Measurements from ENCODE around the gene HPGDS. TPM values are rescaled to one million over a fixed set of nuclear protein-coding genes. Genes with fewer than 3 reads are reported as not detected.

HPGDS gene
- total RNA-seq, 4 donors from 2014 or later: 0.47 to 2.0 (median 1.8) TPM

DNA sequence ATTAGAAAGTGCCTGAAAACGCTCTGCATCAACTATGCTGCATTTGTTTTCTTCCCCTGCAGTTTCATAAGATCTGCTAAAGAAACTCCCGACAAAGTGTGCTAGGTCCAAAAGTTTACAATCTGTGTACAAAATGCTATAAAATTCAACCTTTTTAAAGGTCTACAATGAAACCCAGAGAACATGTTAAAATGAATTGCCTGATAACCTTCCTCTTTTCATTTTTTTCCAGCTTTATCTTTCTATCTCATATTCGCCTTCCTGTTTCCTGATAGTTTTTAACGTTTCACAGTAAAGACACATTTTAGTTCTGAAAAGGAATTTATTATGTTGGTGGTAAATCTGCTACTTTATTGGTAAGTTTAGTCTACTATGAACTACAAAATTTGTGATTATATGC lies 9.5 kb upstream of the HPGDS start:
- no peak overlapping the region for H3K27ac ChIP-seq
- no peak overlapping the region for H3K4me3 ChIP-seq
- H3K9me3 ChIP-seq: no peaks in the 10 kb centered on the region
- ATAC-seq: no peak
- H3K36me3 ChIP-seq: no peaks in the 10 kb centered on the region
- no peaks in the 10 kb centered on the region for H3K4me1 ChIP-seq
- H3K27me3 ChIP-seq: no peaks in the 10 kb centered on the region
- no peak for TF ChIP-seq EP300 (IDR thresholded peaks at IDR 0.05)
- TF ChIP-seq POLR2A (IDR thresholded peaks at IDR 0.05): no peak
- 60 to 74% methylated on average over 4 of the region's 4 CpGs for WGBS, 2 donors (ENCODE audit: low coverage in 1 of 2)

DNA sequence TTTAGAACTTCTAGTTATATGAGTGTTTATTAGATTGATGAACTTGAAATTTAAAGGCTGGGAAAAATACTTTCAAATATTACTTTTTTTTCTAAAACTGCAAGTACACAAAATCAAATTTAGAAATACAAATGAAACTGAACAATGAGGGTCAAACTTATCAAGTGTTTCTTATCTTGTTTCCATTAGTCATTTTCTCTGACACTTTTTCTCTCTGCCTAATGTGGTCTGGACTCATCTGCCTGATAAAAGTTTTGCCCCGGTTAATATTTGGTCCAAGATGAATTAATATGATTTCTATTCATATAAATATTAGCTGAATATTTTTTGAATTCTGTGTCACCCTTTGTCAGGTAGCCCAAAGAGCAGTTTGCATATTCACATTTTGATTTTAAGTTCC lies 8.7 kb upstream of the HPGDS start:
- ATAC-seq: no peak
- Histone ChIP-seq H3K36me3 (no peaks in the 10 kb centered on the region), H3K27ac (no peak overlapping the region), H3K4me1 (no peaks in the 10 kb centered on the region), H3K9me3 (no peaks in the 10 kb centered on the region), H3K4me3 (no peak overlapping the region), H3K27me3 (no peaks in the 10 kb centered on the region)
- no peak for TF ChIP-seq EP300 (IDR thresholded peaks at IDR 0.05)
- TF ChIP-seq, protein P1, sequence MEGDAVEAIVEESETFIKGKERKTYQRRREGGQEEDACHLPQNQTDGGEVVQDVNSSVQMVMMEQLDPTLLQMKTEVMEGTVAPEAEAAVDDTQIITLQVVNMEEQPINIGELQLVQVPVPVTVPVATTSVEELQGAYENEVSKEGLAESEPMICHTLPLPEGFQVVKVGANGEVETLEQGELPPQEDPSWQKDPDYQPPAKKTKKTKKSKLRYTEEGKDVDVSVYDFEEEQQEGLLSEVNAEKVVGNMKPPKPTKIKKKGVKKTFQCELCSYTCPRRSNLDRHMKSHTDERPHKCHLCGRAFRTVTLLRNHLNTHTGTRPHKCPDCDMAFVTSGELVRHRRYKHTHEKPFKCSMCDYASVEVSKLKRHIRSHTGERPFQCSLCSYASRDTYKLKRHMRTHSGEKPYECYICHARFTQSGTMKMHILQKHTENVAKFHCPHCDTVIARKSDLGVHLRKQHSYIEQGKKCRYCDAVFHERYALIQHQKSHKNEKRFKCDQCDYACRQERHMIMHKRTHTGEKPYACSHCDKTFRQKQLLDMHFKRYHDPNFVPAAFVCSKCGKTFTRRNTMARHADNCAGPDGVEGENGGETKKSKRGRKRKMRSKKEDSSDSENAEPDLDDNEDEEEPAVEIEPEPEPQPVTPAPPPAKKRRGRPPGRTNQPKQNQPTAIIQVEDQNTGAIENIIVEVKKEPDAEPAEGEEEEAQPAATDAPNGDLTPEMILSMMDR (IDR thresholded peaks at IDR 0.05): no peak
- no peak for TF ChIP-seq POLR2AphosphoS5 (IDR thresholded peaks at IDR 0.05)
- no peak for TF ChIP-seq POLR2A (IDR thresholded peaks at IDR 0.05)
- WGBS, 2 donors (ENCODE audit: low coverage in 1 of 2): 63% methylated on average over 1 of the region's 1 CpG; no CpG with 5 or more reads in 1 of the 2 donors

DNA sequence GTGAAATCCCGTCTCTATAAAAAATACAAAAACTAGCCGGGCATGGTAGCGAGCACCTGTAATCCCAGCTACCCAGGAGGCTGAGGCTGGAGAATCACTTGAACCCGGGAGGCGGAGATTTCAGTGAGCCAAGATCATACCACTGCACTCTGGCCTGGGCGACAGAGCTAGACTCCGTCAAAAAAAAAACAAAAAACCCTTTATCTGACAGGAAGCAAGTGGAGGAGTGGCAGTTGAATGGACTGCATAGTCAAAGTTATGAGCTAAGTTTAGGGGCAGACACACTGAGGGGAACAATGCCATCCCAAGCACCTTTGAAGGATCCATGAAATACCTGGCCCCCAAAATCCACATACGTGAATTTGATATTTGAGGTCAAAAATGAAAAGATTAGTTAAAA lies 7.5 kb upstream of the HPGDS start:
- TF ChIP-seq, protein P1 (IDR thresholded peaks at IDR 0.05): no peak
- TF ChIP-seq EP300 (IDR thresholded peaks at IDR 0.05) (no peak), POLR2AphosphoS5 (IDR thresholded peaks at IDR 0.05) (no peak), POLR2A (IDR thresholded peaks at IDR 0.05) (no peak)
- H3K4me1 ChIP-seq: no peaks in the 10 kb centered on the region
- H3K9me3 ChIP-seq: no peaks in the 10 kb centered on the region
- H3K36me3 ChIP-seq: no peaks in the 10 kb centered on the region
- no peak overlapping the region for H3K4me3 ChIP-seq
- H3K27me3 ChIP-seq: no peaks in the 10 kb centered on the region
- ATAC-seq: no peak
- H3K27ac ChIP-seq: no peak overlapping the region
- WGBS, 2 donors (ENCODE audit: low coverage in 1 of 2): 74 to 92% methylated on average over 6 of the region's 8 CpGs

DNA sequence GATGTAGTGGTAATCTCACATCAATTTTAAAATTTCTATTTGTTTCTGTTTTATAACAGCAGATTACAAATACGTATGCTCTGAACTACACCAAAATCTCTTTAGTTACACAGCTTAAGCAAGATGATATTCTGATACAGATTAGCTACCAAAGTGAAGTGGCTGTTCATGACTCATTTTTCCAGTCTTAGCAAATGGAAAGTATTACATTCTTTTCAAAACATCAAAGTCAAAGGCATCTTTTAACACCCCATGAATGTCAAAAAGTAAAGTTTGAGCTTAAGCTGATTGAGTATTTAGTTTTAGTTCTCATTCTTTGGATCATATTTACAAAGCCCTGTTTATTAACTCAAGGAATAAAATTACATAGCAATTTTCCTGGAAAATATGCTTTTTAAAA lies 6.6 kb upstream of the HPGDS start:
- no peaks in the 10 kb centered on the region for H3K4me1 ChIP-seq

DNA sequence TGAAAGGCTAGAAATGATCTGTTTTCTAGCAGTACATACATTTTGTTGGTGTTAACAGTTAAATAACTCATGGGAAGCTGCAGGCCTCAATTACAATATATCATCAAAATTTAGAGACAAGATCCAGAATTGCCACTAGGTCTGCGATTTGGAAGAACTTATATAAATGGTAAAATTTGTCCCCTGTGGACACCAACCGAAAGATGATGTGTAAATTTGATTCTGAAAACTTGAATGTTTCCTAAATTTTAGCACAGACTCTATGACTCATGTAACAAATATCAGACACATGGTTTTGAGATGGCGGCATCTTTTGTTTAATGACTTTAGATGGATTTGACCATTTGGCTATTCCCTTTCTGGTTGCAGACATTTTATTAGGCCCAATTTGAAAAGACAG lies 6.0 kb upstream of the HPGDS start:
- Histone ChIP-seq H3K36me3 (no peaks in the 10 kb centered on the region), H3K9me3 (no peaks in the 10 kb centered on the region), H3K27ac (no peak overlapping the region), H3K4me3 (no peak overlapping the region), H3K27me3 (no peaks in the 10 kb centered on the region), H3K4me1 (no peaks in the 10 kb centered on the region)
- WGBS, 2 donors (ENCODE audit: low coverage in 1 of 2): 92 to 96% methylated on average over 3 of the region's 3 CpGs
- no peak for ATAC-seq
- TF ChIP-seq, protein P1 (IDR thresholded peaks at IDR 0.05): no peak
- TF ChIP-seq EP300 (IDR thresholded peaks at IDR 0.05): no peak
- TF ChIP-seq POLR2A (IDR thresholded peaks at IDR 0.05): no peak
- TF ChIP-seq POLR2AphosphoS5 (IDR thresholded peaks at IDR 0.05): no peak

More for the DNA sequence above, 6.6 kb upstream of the HPGDS start:
- Histone ChIP-seq H3K9me3 (no peaks in the 10 kb centered on the region), H3K27me3 (no peaks in the 10 kb centered on the region), H3K4me3 (no peak overlapping the region), H3K36me3 (no peaks in the 10 kb centered on the region), H3K27ac (no peak overlapping the region)
- TF ChIP-seq POLR2A (IDR thresholded peaks at IDR 0.05): no peak
- TF ChIP-seq EP300 (IDR thresholded peaks at IDR 0.05): no peak
- TF ChIP-seq POLR2AphosphoS5 (IDR thresholded peaks at IDR 0.05): no peak
- no peak for ATAC-seq
- WGBS, 2 donors (ENCODE audit: low coverage in 1 of 2): 47% methylated on average over 1 of the region's 1 CpG; no CpG with 5 or more reads in 1 of the 2 donors

DNA sequence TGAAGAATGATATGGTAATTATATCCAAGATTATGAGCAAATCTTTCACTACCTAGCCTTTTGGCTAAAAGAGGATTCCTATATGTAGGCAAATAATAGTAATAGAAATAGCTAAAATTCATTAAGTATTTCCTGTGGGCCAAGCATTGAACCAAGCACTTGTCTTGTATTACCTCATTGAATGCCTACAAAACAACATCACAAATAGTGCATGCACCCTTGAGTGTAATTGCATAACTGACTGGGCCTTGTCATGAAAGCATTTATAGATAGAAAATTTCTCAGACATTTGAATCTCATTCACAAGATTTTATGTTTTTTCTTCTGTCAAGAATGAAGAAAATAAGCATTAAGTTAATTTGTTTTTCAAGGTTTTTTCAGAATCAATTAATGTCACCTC lies 3.9 kb upstream of the HPGDS start:
- no peaks in the 10 kb centered on the region for H3K4me1 ChIP-seq
- no peak overlapping the region for H3K4me3 ChIP-seq
- no peaks in the 10 kb centered on the region for H3K27me3 ChIP-seq
- no peak for ATAC-seq
- no peak overlapping the region for H3K27ac ChIP-seq
- H3K36me3 ChIP-seq: no peaks in the 10 kb centered on the region
- no peaks in the 10 kb centered on the region for H3K9me3 ChIP-seq
- TF ChIP-seq EP300 (IDR thresholded peaks at IDR 0.05) (no peak), POLR2AphosphoS5 (IDR thresholded peaks at IDR 0.05) (no peak), POLR2A (IDR thresholded peaks at IDR 0.05) (no peak)
- TF ChIP-seq, protein P1 (IDR thresholded peaks at IDR 0.05): no peak
